OCI-LY7 (cell line): ENCODE data around the gene CCDC85B. TPM values are rescaled to one million over a fixed set of nuclear protein-coding genes. Genes with fewer than 3 reads are reported as not detected.

ENCODE experiments used
- BruUV-seq: library from RNA; stranded (reverse); fragments of 400-500 nt; replicated peaks from 2 replicates; lab custom pipeline; 2021; lab: Mats Ljungman, UMichigan
- CTCF ChIA-PET: fragments of 300-600 bp; sonication (Branson Sonifier 250); formaldehyde crosslinking; loops from one replicate; lab custom pipeline; 2022; ENCODE audit warnings: antibody characterized with exemption; ENCODE audit not compliant: unreplicated experiment; lab: Charles Lee
- POLR2A ChIA-PET: fragments of 300-600 bp; sonication (Branson Sonifier 250); formaldehyde crosslinking; loops from one replicate; lab custom pipeline; 2022; ENCODE audit warnings: antibody characterized with exemption; lab: Charles Lee
- DNase-seq: peaks from one replicate; pipeline ENCODE4 v3.0.0-alpha.2; 2015; ENCODE audit warnings: low spot score
- H2AFZ ChIP-seq: fragments of 200-600 bp; sonication (generic), shearing (Covaris generic); 2 replicates; pipeline ENCODE4 v1.6.1; 2014; ENCODE audit warnings: mild to moderate bottlenecking, antibody characterized with exemption, low read length, moderate library complexity
- H3K27ac ChIP-seq: fragments of 200-600 bp; sonication (generic); 2 replicates; pipeline ENCODE4 v1.5.1; 2014; ENCODE audit warnings: mixed run types, low read depth, mild to moderate bottlenecking, moderate library complexity, low read length, inconsistent platforms; ENCODE audit not compliant: poor library complexity, severe bottlenecking
- H3K36me3 ChIP-seq: fragments of 200-600 bp; sonication (generic); 2 replicates; pipeline ENCODE4 v1.6.1; 2014; ENCODE audit warnings: mild to moderate bottlenecking, antibody characterized with exemption, low read length, moderate library complexity, mixed read lengths; ENCODE audit not compliant: insufficient read depth
- H3K4me1 ChIP-seq: fragments of 200-600 bp; sonication (generic); 2 replicates; pipeline ENCODE4 v1.5.1; 2014; ENCODE audit warnings: mild to moderate bottlenecking, low read length; ENCODE audit not compliant: insufficient read depth, poor library complexity, severe bottlenecking
- H3K4me2 ChIP-seq: fragments of 200-600 bp; sonication (generic); 2 replicates; pipeline ENCODE4 v1.6.1; 2014; ENCODE audit warnings: mild to moderate bottlenecking, low read length
- H3K4me3 ChIP-seq: fragments of 200-600 bp; sonication (generic); 2 replicates; pipeline ENCODE4 v1.5.1; 2014; ENCODE audit warnings: mild to moderate bottlenecking, low read depth, low read length; ENCODE audit not compliant: poor library complexity, severe bottlenecking
- H3K79me2 ChIP-seq: fragments of 200-600 bp; sonication (generic); 2 replicates; pipeline ENCODE4 v1.6.1; 2016; ENCODE audit warnings: low read depth, mild to moderate bottlenecking, low read length, moderate library complexity, mixed read lengths; ENCODE audit not compliant: insufficient read depth
- H3K9me2 ChIP-seq: fragments of 200-600 bp; sonication (generic); 2 replicates; pipeline ENCODE4 v1.6.1; 2016; ENCODE audit warnings: mild to moderate bottlenecking, low read length, mixed read lengths; ENCODE audit not compliant: insufficient read depth
- H3K9me3 ChIP-seq: fragments of 200-600 bp; sonication (generic); 2 replicates; pipeline ENCODE4 v1.6.1; 2014; ENCODE audit warnings: mild to moderate bottlenecking, mixed run types, low read length, mixed read lengths
- H4K20me1 ChIP-seq: fragments of 200-600 bp; sonication (generic); 2 replicates; pipeline ENCODE4 v1.6.1; 2014; ENCODE audit warnings: mild to moderate bottlenecking, antibody characterized with exemption, low read length, moderate library complexity, mixed read lengths; ENCODE audit not compliant: insufficient read depth
- CTCF ChIP-seq: fragments of 200-600 bp; sonication (generic); conservative IDR thresholded peaks from 2 replicates; pipeline ENCODE4 v1.5.1; 2014; ENCODE audit warnings: mild to moderate bottlenecking, antibody characterized with exemption, low read length, moderate library complexity, mixed read lengths
- EZH2phosphoT487 ChIP-seq: fragments of 200-600 bp; sonication (generic); IDR thresholded peaks from 2 replicates; pipeline ENCODE4 v1.6.1; 2018; ENCODE audit warnings: low read depth, borderline replicate concordance, mild to moderate bottlenecking, mixed run types, antibody characterized with exemption, low read length, moderate library complexity, mixed read lengths
- intact Hi-C: fragments of 100-400 bp; cut with micrococcal nuclease; formaldehyde crosslinking; loops from one replicate; pipeline ENCODE4 v1.10.0; 2022; ENCODE audit not compliant: unreplicated experiment
- total RNA-seq, 2 experiments: library from RNA; depleted of rRNA in 1 of 2; stranded (reverse); fragments of >200 nt in 1 of 2; shearing (Covaris generic) in 1 of 2; gene quantifications; 2 replicates each; pipeline ENCODE4 v1.2.3, GENCODE V29; 2014 to 2022

Gene CCDC85B
- total RNA-seq, 2 experiments from 2014 or later, result 64.1 to 76.7 TPM

GRCh38 chr11:65888163-65888814, 2.2 kb upstream of the CCDC85B start, which contains the start of gene FIBP:
FIBP (minus strand) TSS chr11:65888471; CDS start chr11:65888418, 53 bp downstream.
- peak within 1 kb of the TSS; percentile 93 for H3K4me3 ChIP-seq

GRCh38 chr11:65891219-65892136, 1.0 kb downstream of the CCDC85B start:
- no peaks in the 10 kb centered on the region for H3K9me3 ChIP-seq
- DNase-seq, result peak; percentile 83
- H4K20me1 ChIP-seq, result peaks cover 5% of the 10 kb centered on the region; the same call in 1 of the 2 replicates
- peaks cover 55% of the 10 kb centered on the region for H3K4me1 ChIP-seq
- ChIA-PET POLR2A (interaction anchor here (0.7 to 5.6 kb wide), 10 partner anchors 10 to 562 kb away, joined by 3 to 59 read pairs (median 4); partner anchors contain the start of genes BANF1, CFL1, EIF1AD and KAT5), CTCF (interaction anchor here (1.6 kb wide), 1 partner anchor 31 kb away, joined by 12 read pairs; the partner anchor contains the start of gene MUS81)
- H3K79me2 ChIP-seq, result peaks cover 40% of the 10 kb centered on the region
- H3K9me2 ChIP-seq, result no peaks in the 10 kb centered on the region
- peak overlapping the region; percentile 97 for H3K4me2 ChIP-seq
- no peak overlapping the region for H2AFZ ChIP-seq
- TSS peak; percentile 89 for BruUV-seq
- peak; percentile 92 for TF ChIP-seq CTCF
- no peak for TF ChIP-seq EZH2phosphoT487
- H3K36me3 ChIP-seq, result peaks cover 11% of the 10 kb centered on the region
- intact Hi-C loops, result loop anchor here (2.0 to 5.0 kb wide), 3 partner anchors 27 to 161 kb away; partner anchors contain the start of genes BANF1, C11orf68, DRAP1 and EIF1AD
- H3K4me3 ChIP-seq, result peak overlapping the region; percentile 93
- peak overlapping the region; percentile 86 for H3K27ac ChIP-seq

More at GRCh38 chr11:65888163-65888814, 2.2 kb upstream of the CCDC85B start, which contains the start of gene FIBP:
- BruUV-seq, result no TSS peak
- Histone ChIP-seq H2AFZ (peak within 1 kb of the TSS; percentile 65), H3K4me2 (peak within 1 kb of the TSS; percentile 97), H3K27ac (peak within 1 kb of the TSS; percentile 80), H3K79me2 (peaks cover 41% of the 10 kb centered on the region), H3K9me2 (no peaks in the 10 kb centered on the region), H3K4me1 (peaks cover 64% of the 10 kb centered on the region), H4K20me1 (peaks cover 5% of the 10 kb centered on the region; the same call in 1 of the 2 replicates), H3K36me3 (peaks cover 42% of the 10 kb centered on the region), H3K9me3 (no peaks in the 10 kb centered on the region)
- ChIA-PET POLR2A (interaction anchor here (0.5 to 5.6 kb wide), 11 partner anchors 10 to 1032 kb away, joined by 3 to 59 read pairs (median 4); partner anchors contain the start of genes CFL1 and MUS81), CTCF (interaction anchor here (0.5 to 2.4 kb wide), 17 partner anchors 8 to 396 kb away, joined by 3 to 24 read pairs (median 5); partner anchors contain the start of genes CFL1 and MUS81)
- intact Hi-C loops, result loop anchor here (1.0 to 5.0 kb wide), 3 partner anchors 29 to 244 kb away; partner anchors contain the start of gene SART1
- TF ChIP-seq CTCF (peak; percentile 81), EZH2phosphoT487 (no peak)
- peak; percentile 97 for DNase-seq
